Measurements from ENCODE around the gene FGF6. TPM values are rescaled to one million over a fixed set of nuclear protein-coding genes. Genes with fewer than 3 reads are reported as not detected.

Gene FGF6
- total RNA-seq, 3 donors from 2014 or later (not counting 1 experiment from before 2014, with no cell fraction given): not detected

DNA sequence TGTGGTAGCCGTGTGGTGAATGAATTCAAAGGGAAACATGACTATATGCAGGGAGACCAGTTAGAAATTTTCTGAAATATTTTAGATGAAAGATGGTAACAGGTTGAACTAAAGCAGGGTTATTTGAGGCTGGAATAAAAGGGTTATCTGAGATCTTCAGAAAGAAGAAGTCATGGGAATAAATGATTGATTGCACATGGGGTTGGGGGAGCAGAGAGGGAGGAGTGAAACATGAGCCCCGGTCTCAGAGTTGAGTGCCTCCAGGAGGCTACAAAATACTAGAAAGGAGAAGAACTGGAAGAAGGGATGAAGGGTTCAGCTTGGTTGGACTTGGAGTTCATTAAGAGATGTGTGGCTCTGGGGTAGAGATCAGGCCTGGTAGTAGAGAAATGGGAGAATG, 49.8 kb downstream of the FGF6 start:
- ATAC-seq (no peak), DNase-seq (no peak)
- intact Hi-C loops (cut with micrococcal nuclease): no loop called here
- TF ChIP-seq, protein P1, sequence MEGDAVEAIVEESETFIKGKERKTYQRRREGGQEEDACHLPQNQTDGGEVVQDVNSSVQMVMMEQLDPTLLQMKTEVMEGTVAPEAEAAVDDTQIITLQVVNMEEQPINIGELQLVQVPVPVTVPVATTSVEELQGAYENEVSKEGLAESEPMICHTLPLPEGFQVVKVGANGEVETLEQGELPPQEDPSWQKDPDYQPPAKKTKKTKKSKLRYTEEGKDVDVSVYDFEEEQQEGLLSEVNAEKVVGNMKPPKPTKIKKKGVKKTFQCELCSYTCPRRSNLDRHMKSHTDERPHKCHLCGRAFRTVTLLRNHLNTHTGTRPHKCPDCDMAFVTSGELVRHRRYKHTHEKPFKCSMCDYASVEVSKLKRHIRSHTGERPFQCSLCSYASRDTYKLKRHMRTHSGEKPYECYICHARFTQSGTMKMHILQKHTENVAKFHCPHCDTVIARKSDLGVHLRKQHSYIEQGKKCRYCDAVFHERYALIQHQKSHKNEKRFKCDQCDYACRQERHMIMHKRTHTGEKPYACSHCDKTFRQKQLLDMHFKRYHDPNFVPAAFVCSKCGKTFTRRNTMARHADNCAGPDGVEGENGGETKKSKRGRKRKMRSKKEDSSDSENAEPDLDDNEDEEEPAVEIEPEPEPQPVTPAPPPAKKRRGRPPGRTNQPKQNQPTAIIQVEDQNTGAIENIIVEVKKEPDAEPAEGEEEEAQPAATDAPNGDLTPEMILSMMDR (IDR thresholded peaks at IDR 0.05): no peak
- H3K9me3 ChIP-seq (ENCODE audit: control insufficient read depth, insufficient read depth, low read length): no peaks in the 10 kb centered on the region
- peaks cover 10 to 14% of the 10 kb centered on the region in 2 donors for H3K4me1 Mint-ChIP-seq
- no peak overlapping the region for H3K27ac Mint-ChIP-seq
- WGBS (ENCODE audit: insufficient coverage): 63% methylated on average over 2 of the region's 2 CpGs
- no peaks in the 10 kb centered on the region for H3K36me3 ChIP-seq (ENCODE audit: control insufficient read depth, insufficient read depth, low read length)
- H3K4me3 Mint-ChIP-seq: no peak overlapping the region
- no peaks in the 10 kb centered on the region for H3K36me3 Mint-ChIP-seq
- H3K27ac ChIP-seq (ENCODE audit: low read length): no peak overlapping the region
- no peak overlapping the region for H3K4me3 ChIP-seq (ENCODE audit: low read length)
- peaks cover 12 to 17% of the 10 kb centered on the region in 2 donors for H3K27me3 Mint-ChIP-seq (ENCODE audit: low read depth in 2 of 2)
- H3K9me3 Mint-ChIP-seq: no peaks in the 10 kb centered on the region
- H3K27me3 ChIP-seq (ENCODE audit: control insufficient read depth, insufficient read depth, low read length): no peaks in the 10 kb centered on the region
- H3K4me1 ChIP-seq (ENCODE audit: control insufficient read depth, insufficient read depth, low read length): peaks cover 9% of the 10 kb centered on the region

DNA sequence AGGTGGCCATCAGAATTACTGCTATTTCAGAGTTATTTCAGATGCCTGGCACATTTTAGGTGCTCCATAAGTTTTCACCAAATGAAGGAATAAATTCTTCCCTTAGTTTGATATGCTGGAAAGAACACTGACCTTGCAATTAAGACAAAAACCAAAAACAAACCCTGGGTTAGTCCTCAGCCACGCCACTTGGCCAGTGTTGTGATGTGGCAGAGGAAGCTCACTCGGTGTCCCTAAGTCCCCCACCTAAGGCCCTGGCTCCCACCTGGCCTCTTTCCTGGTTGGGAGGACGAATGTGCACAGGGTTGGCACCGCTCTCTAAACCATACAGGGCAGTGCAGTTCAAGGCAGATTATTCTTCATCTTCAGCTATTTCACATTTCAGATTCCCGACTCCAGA, 52.4 kb downstream of the FGF6 start:
- H3K27me3 Mint-ChIP-seq (ENCODE audit: low read depth in 2 of 2): peaks cover 12 to 18% of the 10 kb centered on the region in 2 donors
- 80% methylated on average over 5 of the region's 5 CpGs for WGBS (ENCODE audit: insufficient coverage)
- Histone ChIP-seq H3K36me3 (ENCODE audit: control insufficient read depth, insufficient read depth, low read length) (no peaks in the 10 kb centered on the region), H3K27me3 (ENCODE audit: control insufficient read depth, insufficient read depth, low read length) (no peaks in the 10 kb centered on the region), H3K27ac (ENCODE audit: low read length) (no peak overlapping the region), H3K4me1 (ENCODE audit: control insufficient read depth, insufficient read depth, low read length) (peaks cover 9% of the 10 kb centered on the region), H3K9me3 (ENCODE audit: control insufficient read depth, insufficient read depth, low read length) (no peaks in the 10 kb centered on the region), H3K4me3 (ENCODE audit: low read length) (no peak overlapping the region)
- peaks cover 10 to 14% of the 10 kb centered on the region in 2 donors for H3K4me1 Mint-ChIP-seq
- no peak overlapping the region for H3K27ac Mint-ChIP-seq
- DNase-seq: no peak
- ATAC-seq: no peak
- no peaks in the 10 kb centered on the region for H3K36me3 Mint-ChIP-seq
- H3K9me3 Mint-ChIP-seq: no peaks in the 10 kb centered on the region
- TF ChIP-seq, protein P1 (IDR thresholded peaks at IDR 0.05): no peak
- intact Hi-C loops (cut with micrococcal nuclease): no loop called here
- H3K4me3 Mint-ChIP-seq: no peak overlapping the region

DNA sequence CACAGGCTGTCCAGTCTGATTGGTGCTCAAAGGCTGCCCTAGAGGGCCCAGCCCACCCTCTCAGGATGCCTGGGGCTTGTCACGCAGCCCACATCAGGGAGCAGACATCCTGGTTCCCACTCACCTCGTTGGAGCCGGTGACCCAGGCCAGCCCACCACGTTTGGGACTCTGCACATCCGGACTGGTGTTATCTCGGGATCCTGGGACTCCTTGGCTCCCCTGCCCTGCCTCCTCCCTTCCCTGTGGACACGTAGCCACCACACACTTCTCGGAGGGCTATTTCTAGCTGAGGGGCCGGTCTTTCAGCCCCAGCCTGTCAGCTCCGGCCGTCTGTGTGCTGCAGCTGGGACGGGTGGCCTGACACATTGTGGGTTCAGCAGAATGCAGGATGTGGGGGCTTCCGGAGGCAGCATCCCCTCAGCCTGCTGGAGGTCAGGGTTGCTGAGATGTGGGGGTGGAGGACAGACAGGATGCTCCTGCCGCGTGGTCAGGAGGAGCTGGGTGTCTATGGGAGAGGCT, 53.3 kb downstream of the FGF6 start:
- peaks cover 9% of the 10 kb centered on the region for H3K4me1 ChIP-seq (ENCODE audit: control insufficient read depth, insufficient read depth, low read length)
- no peak for DNase-seq
- peak in 2 of 3 donors; percentile 42 to 65 for ATAC-seq
- H3K27me3 ChIP-seq (ENCODE audit: control insufficient read depth, insufficient read depth, low read length): no peaks in the 10 kb centered on the region
- H3K4me3 ChIP-seq (ENCODE audit: low read length): no peak overlapping the region
- Mint-ChIP-seq H3K27ac (peak overlapping the region in 1 of 2 donors; percentile 21), H3K9me3 (no peaks in the 10 kb centered on the region), H3K27me3 (ENCODE audit: low read depth in 2 of 2) (peaks cover 12 to 17% of the 10 kb centered on the region in 2 donors), H3K4me1 (peaks cover 10 to 14% of the 10 kb centered on the region in 2 donors), H3K4me3 (peak overlapping the region; percentile 25), H3K36me3 (no peaks in the 10 kb centered on the region)
- H3K9me3 ChIP-seq (ENCODE audit: control insufficient read depth, insufficient read depth, low read length): no peaks in the 10 kb centered on the region
- H3K36me3 ChIP-seq (ENCODE audit: control insufficient read depth, insufficient read depth, low read length): no peaks in the 10 kb centered on the region
- intact Hi-C loops (cut with micrococcal nuclease): no loop called here
- 17% methylated on average over 15 of the region's 15 CpGs for WGBS (ENCODE audit: insufficient coverage)
- no peak overlapping the region for H3K27ac ChIP-seq (ENCODE audit: low read length)
- TF ChIP-seq, protein P1 (IDR thresholded peaks at IDR 0.05): no peak

DNA sequence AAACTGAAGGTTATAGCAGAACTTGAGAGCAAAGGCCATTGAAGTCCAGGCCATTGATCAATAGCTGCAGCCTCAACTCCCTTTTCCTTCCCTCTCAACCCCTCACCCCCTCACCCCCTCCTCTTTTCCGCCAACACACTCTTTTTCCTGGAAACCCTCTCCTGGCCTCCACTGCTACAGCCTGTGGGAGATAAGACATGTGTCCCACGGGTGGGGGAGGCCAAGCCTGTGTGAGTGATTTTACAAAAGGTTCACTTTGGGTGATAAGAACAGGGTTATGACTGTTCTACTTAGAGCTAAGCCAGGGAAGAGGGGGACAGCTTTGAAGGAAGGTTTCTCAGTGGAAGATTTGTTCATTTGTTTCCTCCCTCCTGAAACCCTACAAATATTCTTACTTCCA, 57.0 kb downstream of the FGF6 start:
- Mint-ChIP-seq H3K27me3 (ENCODE audit: low read depth in 2 of 2) (peaks cover 0 to 3% of the 10 kb centered on the region in 2 donors), H3K4me1 (peaks cover 10% of the 10 kb centered on the region in 2 donors), H3K9me3 (no peaks in the 10 kb centered on the region), H3K27ac (no peak overlapping the region), H3K4me3 (no peak overlapping the region), H3K36me3 (no peaks in the 10 kb centered on the region)
- Histone ChIP-seq H3K27ac (ENCODE audit: low read length) (no peak overlapping the region), H3K4me3 (ENCODE audit: low read length) (no peak overlapping the region), H3K27me3 (ENCODE audit: control insufficient read depth, insufficient read depth, low read length) (no peaks in the 10 kb centered on the region), H3K4me1 (ENCODE audit: control insufficient read depth, insufficient read depth, low read length) (peaks cover 9% of the 10 kb centered on the region), H3K9me3 (ENCODE audit: control insufficient read depth, insufficient read depth, low read length) (no peaks in the 10 kb centered on the region), H3K36me3 (ENCODE audit: control insufficient read depth, insufficient read depth, low read length) (no peaks in the 10 kb centered on the region)
- DNase-seq (no peak), ATAC-seq (no peak)
- TF ChIP-seq, protein P1 (IDR thresholded peaks at IDR 0.05): no peak
- intact Hi-C loops (cut with micrococcal nuclease): no loop called here
- WGBS (ENCODE audit: insufficient coverage): 20% methylated on average over 1 of the region's 2 CpGs
